GM18526 (cell line): ENCODE data around the gene NMRK2.

ENCODE experiments used
- POLR2A ChIP-seq: IDR thresholded peaks from 3 replicates; pipeline ENCODE4 v1.6.1; 2011; ENCODE audit not compliant: insufficient read length; ENCODE audit errors: extremely low read depth

The NMRK2 gene, protein sequence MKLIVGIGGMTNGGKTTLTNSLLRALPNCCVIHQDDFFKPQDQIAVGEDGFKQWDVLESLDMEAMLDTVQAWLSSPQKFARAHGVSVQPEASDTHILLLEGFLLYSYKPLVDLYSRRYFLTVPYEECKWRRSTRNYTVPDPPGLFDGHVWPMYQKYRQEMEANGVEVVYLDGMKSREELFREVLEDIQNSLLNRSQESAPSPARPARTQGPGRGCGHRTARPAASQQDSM

DNA sequence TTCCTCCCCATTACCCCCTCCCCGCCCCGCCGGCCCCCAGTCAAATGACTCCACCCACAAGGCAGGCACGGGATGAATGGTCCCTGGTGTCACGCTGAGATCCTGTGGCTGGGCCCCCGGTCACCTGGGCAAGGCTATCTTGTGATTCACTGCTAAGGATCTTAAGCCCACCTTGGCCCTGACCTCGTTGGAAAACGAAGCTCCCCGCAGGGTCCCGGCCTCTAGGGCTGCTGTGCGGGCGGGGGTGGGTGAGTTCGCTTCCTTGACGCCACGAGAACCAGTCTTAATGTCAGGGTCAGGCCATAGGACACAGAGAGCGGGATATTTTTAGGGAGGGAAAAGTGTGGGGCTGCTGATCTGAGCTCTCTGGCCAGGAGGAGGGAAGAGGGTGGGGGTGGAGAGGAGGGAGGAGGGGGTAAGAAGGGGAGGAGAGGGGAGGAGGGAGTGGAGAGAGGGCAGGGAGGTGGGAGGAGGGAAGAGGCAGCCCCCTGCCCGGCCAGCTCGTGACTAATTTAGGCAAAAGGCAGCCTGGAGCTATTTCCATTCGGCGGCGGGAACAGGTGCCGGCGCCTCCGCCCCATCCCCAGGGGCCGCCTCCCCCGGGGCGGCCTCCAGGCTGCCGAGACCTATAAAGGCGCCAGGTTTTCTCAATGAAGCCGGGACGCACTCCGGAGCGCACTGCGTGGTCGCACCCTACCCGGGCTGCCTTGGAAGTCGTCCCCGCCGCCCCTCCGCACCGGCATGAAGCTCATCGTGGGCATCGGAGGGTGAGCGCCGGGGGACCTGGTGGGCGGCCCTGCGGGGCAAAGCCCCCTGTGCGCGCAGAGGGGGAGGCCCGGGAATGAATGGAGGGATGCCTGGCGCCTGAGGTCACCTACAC lies at the start of gene NMRK2:
Gene NMRK2 (plus strand): TSS at position 139 of the 880 bp plus-strand sequence. CDS start 603 bp downstream, at position 742.
- no peak for TF ChIP-seq POLR2A

DNA sequence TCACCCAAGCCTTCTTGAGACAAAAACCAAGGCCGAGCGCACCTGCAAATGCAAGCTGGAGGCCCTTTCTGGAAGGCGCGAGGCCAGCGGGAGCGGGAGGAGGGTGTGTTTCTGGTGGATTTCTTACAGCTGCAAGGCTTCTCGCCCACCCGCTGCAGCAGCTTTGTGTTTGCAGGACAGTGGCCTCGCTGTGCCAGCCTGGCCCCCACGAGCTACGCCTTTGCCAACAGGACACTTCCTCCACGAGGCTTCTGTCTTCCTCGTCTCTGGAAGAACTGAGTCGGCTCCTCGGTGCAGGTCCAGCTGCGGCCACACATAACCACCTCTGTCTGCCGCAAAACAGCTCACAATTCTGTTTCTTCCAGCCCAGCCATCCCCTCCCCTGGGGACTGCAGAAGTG lies 42.3 kb upstream of the NMRK2 start:
- no peak for TF ChIP-seq POLR2A

DNA sequence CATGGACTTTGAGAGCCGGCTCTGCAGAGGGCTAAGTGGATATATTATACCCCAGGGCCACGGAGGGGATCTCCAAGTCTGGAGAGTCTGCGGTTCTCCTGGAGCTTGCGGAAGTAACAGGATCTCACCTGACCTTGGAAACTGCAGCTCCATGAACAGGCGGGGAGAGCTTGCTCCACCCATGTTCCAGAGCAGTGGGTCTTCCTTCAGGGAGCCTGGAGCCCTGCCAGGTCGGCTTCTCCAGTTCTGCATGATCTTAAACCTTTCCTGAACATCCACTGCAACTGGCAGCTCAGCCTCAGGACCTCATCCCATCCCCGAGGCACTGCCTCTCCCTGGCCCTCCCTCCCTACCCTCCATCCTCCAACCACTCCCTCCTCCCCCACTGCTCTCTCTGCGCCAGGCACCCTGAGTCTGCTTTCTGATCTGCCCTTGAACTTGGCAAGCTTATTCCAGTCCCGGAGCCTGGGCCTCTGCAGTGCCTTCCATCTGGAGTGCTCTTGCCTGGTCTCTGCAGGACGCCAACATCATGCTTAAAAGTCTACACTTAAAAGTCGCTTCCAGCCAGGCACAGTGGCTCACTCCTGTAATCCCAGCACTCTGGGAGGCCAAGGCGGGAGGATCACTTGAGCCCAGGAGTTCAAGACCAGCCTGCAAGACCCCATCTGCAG lies 39.2 kb upstream of the NMRK2 start:
- no peak for TF ChIP-seq POLR2A

DNA sequence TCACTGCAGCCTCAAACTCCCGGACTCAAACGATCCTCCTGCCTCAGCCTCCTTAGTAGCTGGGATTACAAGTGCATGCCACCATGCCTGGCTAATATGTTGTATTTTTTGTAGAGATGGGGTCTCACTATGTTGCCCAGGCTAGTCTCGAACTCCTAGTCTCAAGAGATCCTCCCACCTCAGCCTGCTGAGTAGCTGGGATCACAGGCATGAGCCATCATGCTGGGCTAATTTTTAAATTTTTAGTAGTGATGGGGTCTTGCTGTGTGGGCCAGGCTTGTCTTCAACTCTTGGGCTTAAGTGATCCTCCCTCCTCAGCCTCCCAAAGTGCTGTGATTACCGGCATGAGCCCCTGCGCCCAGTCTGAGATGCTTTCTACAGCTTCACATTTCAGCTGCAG lies 37.1 kb upstream of the NMRK2 start:
- TF ChIP-seq POLR2A: no peak

DNA sequence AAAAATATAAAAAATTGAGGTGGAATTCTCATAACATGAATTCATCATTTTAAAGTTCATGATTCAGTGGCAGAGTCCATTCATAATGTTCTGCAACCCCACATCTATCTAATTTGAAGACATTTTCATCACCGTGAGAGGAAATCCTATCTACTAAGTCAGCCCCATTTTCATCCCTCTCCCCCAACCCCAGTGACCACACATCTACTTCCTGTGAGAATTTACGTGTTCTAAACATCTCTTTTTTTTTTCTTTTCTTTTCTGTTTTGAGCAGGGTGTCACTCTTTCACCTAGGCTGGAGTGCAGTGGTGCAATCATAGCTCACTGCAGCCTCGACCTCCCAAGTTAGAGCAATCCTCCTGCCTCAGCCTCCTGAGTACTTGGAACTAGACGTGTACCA lies 34.9 kb upstream of the NMRK2 start:
- no peak for TF ChIP-seq POLR2A

DNA sequence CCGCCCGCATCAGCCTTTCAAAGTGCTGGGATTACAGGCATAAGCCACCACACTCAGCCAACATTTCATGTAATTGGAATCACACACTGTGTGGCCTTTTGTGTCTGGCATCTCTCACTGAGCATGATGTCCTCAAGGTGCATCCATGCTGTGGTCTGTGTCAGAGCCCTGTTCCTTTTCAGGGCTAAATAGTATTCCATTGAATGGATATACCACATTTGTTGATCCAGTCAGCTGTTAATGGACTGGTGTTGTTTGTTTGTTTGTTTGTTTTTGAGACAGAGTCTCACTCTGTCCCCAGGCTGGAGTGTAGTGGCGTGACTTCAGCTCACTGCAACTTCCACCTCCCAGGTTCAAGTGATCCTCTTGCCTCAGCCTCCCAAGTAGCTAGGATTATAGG lies 34.4 kb upstream of the NMRK2 start:
- no peak for TF ChIP-seq POLR2A

DNA sequence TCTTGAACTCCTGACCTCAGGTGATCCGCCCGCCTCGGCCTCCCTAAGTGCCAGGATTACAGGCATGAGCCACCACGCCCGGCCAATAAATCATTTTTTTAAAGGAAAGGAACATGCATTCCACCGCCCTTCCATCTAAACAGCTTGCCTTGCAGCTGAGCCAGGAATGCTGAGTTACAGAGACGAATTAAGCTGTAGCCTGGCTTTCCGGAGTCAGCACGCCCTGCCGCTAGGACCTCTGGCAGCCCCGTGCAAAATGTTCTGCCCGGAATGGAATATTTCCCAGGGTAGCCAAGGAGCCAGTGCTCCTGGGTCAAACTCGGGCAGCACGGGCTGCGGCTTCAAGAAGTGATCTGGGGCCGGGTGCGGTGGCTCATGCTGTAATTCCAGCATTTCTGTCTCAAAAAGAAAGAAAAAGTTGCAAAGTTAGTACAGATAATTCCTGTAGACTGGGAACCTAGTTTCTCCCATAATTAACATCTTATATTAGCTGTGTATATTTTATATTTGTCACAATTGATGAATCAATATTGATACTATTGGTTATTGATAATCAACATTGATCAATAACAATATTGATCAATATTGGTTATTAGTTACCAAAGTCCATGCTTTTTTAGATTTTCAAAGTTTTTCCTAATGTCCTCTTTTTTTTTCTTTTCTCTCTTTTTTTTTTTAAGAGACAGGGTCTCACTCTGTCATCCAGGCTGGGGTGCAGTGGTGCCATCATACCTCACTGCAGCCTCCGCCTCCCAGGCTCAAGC lies 33.2 kb upstream of the NMRK2 start:
- no peak for TF ChIP-seq POLR2A

DNA sequence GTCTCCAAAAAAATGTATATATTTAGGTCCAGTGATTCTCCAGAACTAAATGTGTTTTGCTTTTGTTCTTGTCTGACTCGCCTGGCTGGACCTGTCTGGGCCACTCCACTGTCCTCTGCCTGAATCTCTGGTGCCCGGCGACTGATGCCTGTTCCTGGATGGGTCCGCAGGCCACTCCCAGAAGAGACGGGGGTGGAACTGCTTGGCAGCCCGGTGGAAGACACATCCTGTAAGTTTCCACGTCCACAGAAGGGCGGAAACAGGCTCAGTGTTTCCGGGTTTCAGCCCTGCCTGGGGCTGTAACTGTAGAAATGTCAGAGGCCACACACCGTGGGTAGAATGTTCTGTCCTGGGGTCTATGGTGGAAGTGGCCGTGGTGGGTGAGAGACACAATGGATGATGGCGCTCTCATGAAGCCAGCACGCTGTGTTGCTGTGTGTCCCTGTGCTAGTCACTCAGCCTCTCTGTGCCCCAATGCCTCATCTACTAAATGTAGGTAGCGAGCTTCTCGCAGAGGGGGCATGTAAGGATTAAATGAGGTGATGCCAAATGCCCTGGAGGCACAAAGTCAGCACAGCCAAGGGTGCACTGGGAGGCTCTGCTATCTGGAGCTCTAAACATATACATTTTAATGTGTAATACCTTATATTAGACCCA lies 30.4 kb upstream of the NMRK2 start:
- no peak for TF ChIP-seq POLR2A

DNA sequence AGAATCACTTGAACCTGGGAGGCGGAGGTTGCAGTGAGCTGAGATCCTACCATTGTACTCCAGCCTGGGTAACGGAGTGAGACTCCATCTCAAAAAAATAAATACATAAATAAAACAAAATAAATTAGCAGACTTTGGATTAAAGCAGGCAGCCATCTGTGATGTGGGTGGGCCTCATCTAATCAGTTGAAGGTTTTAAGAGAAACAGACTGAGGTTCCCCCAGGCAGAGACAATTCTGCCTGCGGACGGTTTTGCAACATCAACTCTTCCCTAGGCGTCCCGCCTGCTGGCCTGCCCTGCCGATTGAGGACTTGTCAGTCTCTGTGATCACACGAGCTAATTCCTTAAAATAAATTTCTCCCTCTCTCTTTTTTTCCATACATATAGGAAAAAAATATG lies 28.6 kb upstream of the NMRK2 start:
- no peak for TF ChIP-seq POLR2A

DNA sequence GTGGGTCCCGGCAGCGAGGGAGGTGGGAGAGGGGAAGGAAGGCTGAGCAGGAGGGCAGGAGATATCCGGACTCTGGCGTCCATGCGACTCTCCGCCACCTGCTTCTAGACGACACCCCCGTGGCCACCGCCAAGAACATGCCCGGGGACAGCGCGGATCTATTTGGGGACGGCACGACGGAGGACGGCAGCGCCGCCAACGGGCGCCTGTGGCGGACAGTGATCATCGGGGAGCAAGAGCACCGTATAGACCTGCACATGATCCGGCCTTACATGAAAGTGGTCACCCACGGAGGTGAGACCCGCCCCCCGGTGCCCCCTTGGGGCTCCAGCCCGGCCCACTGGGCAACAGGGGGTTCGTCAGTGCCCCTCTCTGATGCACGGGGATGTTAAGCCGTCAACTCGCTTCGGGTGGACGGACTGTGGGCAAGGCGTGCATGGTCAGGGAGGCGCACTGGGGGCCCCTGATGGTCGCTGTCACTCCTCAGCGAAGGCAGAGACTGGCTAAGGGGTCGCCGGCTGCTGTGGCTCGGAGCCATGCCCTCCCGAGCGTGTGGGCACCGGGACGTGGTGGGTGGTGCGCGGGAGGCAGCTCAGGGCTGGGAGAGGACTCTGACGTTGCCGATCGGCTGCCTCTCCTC lies 25.1 kb upstream of the NMRK2 start:
- TF ChIP-seq POLR2A: no peak

DNA sequence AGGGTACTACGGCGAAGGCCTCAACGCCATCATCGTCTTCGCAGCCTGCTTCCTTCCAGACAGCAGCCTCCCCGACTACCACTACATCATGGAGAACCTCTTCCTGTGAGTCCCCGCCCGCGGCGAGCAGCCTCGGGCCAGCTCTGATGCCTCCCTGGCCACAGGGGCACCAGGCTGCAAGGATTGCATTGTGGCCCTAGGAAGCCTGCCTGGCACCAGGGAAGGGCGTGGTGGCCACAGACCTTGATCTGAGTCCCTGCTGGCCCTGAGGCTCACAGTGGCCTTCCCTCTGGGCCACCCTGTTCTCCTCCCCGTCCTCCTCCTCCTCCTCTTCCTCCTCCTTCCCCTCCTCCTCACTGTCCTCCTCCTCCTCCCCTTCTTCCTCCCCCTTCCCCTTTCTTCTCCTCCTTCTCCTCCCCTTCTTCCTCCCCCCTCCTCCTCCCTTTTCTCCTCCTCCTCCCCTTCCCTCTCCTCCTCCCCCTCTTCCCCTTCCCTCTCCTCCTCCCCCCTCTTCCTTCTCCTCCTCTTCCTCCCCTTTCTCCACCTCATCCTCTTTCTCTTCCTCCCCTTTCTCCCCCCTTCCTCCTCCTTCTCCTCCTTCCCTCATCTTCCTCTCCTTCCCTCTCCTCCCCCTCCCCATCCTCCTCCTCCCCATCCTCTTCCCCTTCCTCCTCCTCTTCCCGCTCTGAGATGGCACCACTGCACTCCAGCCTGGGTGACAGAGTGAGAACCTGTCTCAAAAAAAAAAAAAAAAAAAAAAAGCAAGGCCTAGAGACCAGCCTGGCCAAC lies 24.4 kb upstream of the NMRK2 start:
- no peak for TF ChIP-seq POLR2A

DNA sequence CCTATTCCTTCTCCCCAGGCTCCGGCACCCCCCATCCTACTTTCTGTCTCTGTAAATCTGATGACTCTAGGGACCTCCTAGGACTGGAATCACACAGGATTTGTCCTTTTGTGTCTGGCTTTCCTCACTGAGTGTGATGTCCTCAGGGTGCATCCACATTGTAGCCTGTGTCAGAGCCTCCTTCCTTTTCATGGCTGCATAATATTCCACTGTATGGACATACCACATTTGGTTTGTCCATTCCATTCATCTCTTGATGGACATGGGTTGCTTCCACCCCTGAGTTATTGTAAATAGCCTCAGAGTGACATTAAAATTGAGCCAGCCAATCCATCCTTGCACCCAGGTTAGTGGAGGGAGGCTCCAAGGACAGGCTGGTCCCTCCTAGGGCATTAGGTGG lies 22.8 kb upstream of the NMRK2 start:
- no peak for TF ChIP-seq POLR2A

DNA sequence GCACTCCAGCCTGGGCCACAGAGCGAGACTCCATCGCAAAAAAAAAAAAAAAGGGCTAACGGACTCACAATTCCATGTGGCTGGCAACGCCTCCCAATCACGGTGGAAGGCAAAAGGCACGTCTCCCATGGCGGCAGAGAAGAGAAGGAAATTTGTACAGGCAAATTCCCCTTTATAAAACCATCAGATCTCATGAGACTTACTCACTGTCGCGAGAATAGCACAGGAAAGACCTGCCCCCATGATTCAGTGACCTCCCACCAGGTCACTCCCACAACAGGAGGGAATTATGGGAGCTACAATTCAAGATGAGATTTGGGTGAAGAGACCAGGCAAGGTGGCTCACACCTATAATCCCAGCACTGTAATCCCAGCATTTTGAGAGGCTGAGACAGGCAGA lies 18.7 kb upstream of the NMRK2 start:
- TF ChIP-seq POLR2A: no peak

DNA sequence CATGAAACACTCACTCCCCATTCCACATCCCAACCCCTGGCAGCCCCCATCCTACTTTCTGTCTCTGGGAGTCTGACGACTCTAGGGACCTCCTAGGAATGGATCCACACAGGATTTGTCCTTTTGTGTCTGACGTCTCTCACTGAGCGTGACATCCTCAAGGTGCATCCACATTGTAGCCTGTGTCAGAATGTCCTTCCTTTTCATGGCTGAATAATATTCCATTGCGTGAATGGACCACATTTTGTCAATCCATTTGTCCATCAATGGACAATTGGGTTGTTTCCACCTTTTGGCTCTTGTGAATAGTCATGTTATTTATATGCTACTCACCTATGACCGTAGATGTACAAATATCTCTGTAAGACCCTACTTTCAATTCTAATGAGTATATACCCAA lies 16.8 kb upstream of the NMRK2 start:
- no peak for TF ChIP-seq POLR2A
